Osteocyte (in vitro differentiated cells): ENCODE measurements around the gene ZNF425. TPM values are rescaled to one million over a fixed set of nuclear protein-coding genes. Genes with fewer than 3 reads are reported as not detected.
"Not testable (repeated sequence)": the region's sequence is repeated elsewhere in the genome, so short reads cannot be mapped to it uniquely, and the experiment has no call there.

Experiments used
- DNase-seq: peaks from one replicate; pipeline ENCODE4 v3.0.0; 2021; ENCODE audit warnings: mixed read lengths; ENCODE audit not compliant: unreplicated experiment; ENCODE audit errors: extremely low spot score
- H3K27ac Mint-ChIP-seq: one replicate; pipeline ENCODE4 v1.8.0; 2021; ENCODE audit warnings: mild to moderate bottlenecking, mixed read lengths; ENCODE audit not compliant: unreplicated experiment
- H3K27me3 Mint-ChIP-seq: one replicate; pipeline ENCODE4 v1.8.0; 2021; ENCODE audit warnings: mixed read lengths; ENCODE audit not compliant: unreplicated experiment
- H3K36me3 Mint-ChIP-seq: one replicate; pipeline ENCODE4 v1.8.0; 2021; ENCODE audit warnings: mixed read lengths; ENCODE audit not compliant: unreplicated experiment
- H3K4me1 Mint-ChIP-seq: one replicate; pipeline ENCODE4 v1.8.0; 2021; ENCODE audit warnings: mixed read lengths; ENCODE audit not compliant: unreplicated experiment
- H3K4me3 Mint-ChIP-seq: one replicate; pipeline ENCODE4 v1.8.0; 2021; ENCODE audit warnings: mild to moderate bottlenecking, moderate library complexity, mixed read lengths; ENCODE audit not compliant: unreplicated experiment
- H3K9me3 Mint-ChIP-seq: one replicate; pipeline ENCODE4 v1.8.0; 2021; ENCODE audit warnings: mixed read lengths; ENCODE audit not compliant: unreplicated experiment
- CTCF ChIP-seq: fragments of 200-600 bp; sonication (generic); IDR thresholded peaks from 2 replicates; pipeline ENCODE4 v1.5.0; 2021; ENCODE audit warnings: antibody characterized with exemption, mild to moderate bottlenecking, moderate library complexity
- total RNA-seq: library from RNA; stranded (reverse); gene quantifications from 2 replicates; pipeline ENCODE4 v1.2.1, GENCODE V29; 2021

The ZNF425 gene
- total RNA-seq, 1 donor from 2014 or later = 6.2 TPM

- Mint-ChIP-seq H3K27ac (no peak overlapping the region), H3K36me3 (peaks cover 24% of the 10 kb centered on the region), H3K9me3 (no peaks in the 10 kb centered on the region), H3K4me1 (peaks cover 2% of the 10 kb centered on the region), H3K4me3 (no peak overlapping the region), H3K27me3 (no peaks in the 10 kb centered on the region)
- no peak for DNase-seq
- no peak for TF ChIP-seq CTCF
These were observed 55.6 kb downstream of the ZNF425 start for GRCh38 chr7:149070372-149071125.

- no peak for DNase-seq
- no peak for TF ChIP-seq CTCF
- no peaks in the 10 kb centered on the region for H3K9me3 Mint-ChIP-seq
- H3K4me3 Mint-ChIP-seq = no peak overlapping the region
- peaks cover 16% of the 10 kb centered on the region for H3K36me3 Mint-ChIP-seq
- no peaks in the 10 kb centered on the region for H3K27me3 Mint-ChIP-seq
- no peak overlapping the region for H3K27ac Mint-ChIP-seq
- H3K4me1 Mint-ChIP-seq = peaks cover 4% of the 10 kb centered on the region
These were observed 58.3 kb downstream of the ZNF425 start for GRCh38 chr7:149067869-149068268.

- Mint-ChIP-seq H3K27ac (no peak overlapping the region), H3K36me3 (peaks cover 6% of the 10 kb centered on the region), H3K4me3 (no peak overlapping the region), H3K4me1 (peaks cover 4% of the 10 kb centered on the region), H3K9me3 (no peaks in the 10 kb centered on the region), H3K27me3 (no peaks in the 10 kb centered on the region)
- DNase-seq = no peak
- TF ChIP-seq CTCF = no peak
These were observed 62.6 kb downstream of the ZNF425 start for GRCh38 chr7:149063476-149063875.

GRCh38 chr7:149062217-149062899, 63.8 kb downstream of the ZNF425 start:
- H3K27me3 Mint-ChIP-seq, H3K9me3 Mint-ChIP-seq, H3K36me3 Mint-ChIP-seq, H3K27ac Mint-ChIP-seq, H3K4me1 Mint-ChIP-seq, DNase-seq, H3K4me3 Mint-ChIP-seq: not testable (repeated sequence)

GRCh38 chr7:149060156-149060555, 66.0 kb downstream of the ZNF425 start:
- Mint-ChIP-seq H3K4me3 (no peak overlapping the region), H3K27me3 (no peaks in the 10 kb centered on the region), H3K4me1 (peaks cover 2% of the 10 kb centered on the region), H3K36me3 (no peaks in the 10 kb centered on the region), H3K27ac (no peak overlapping the region), H3K9me3 (no peaks in the 10 kb centered on the region)
- no peak for TF ChIP-seq CTCF
- no peak for DNase-seq
